GM19023 (cell line): ENCODE measurements around the gene AGBL1.
"Not testable (repeated sequence)": the region's sequence is repeated elsewhere in the genome, so short reads cannot be mapped to it uniquely, and the experiment has no call there.

Experiments
- ATAC-seq: cut with Tn5 transposase; IDR thresholded peaks from one replicate; pipeline ENCODE4 v1.9.1; 2021; ENCODE audit warnings: mild to moderate bottlenecking, moderate library complexity; ENCODE audit not compliant: unreplicated experiment

The AGBL1 gene

DNA sequence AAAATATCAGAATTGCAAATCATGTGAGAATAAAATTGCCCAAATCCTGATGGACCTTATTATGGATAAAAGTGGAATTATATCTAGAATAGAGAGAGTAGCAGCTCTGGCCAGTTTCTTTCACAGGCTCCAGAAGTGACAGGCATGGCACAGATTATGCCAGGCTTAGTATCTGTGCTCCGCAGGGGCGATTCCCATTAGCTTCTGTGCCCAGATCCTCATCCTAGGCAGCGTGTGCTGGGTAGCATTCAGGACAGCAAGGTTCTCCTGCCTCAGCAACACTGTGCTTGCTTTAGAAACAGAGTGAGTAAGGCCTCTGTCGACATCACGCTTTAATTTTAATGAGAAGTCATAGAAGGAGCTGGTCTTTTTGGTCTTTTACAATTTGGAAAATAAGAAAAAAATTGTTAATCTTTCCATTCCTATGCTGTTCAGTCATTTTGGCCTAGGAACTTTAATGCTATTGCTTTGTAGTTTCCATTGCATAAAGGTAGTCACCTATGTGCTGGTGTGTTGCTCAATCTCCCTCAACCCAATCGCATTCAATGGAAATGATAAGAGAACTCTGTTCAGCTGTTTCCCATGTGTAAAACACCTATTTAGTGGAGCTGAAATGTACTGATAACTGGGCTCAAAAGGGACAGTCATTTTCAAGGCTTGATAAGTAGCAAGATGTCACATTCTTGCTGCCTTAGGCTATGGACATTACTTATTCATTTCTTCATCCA is 770.1 kb downstream of the AGBL1 start:
- no peak for ATAC-seq

DNA sequence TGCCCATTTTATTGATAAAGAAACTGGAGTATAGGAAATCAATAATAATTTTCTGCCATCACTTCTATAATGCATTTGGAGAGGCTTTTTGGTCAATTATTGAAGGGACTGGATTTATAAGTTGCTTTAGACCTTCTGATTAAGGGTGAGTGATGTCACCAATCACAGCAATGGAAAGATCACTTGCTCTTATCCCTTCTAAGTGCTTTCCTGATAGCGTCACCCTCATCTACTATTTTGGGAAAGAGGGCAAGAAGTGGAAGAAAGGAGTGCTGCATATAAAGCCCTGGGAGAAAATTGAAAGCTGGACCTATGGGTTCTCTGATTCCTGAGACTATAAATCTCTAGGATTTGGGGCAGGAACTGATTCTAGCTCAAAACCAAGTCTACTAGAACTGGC is 771.3 kb downstream of the AGBL1 start:
- no peak for ATAC-seq

DNA sequence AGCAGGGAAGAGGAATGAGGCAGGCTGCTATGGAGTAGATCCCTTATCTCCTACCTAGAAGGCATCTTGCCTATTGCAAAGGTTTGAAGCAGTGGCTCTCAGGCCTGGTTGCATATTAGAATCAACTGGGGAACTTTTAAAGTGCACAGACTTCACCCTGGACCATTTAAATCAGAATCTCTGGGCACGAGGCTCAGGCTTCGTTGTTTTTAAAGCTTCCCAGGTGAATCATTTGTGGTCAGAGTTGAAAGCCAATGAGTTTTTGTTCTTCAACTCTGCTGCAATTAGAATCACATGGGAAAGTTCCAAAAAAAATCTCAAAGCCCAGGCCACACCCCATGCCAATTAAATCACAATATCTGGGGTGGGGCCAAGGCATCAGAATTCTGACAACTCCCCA is 773.1 kb downstream of the AGBL1 start:
- ATAC-seq = no peak

DNA sequence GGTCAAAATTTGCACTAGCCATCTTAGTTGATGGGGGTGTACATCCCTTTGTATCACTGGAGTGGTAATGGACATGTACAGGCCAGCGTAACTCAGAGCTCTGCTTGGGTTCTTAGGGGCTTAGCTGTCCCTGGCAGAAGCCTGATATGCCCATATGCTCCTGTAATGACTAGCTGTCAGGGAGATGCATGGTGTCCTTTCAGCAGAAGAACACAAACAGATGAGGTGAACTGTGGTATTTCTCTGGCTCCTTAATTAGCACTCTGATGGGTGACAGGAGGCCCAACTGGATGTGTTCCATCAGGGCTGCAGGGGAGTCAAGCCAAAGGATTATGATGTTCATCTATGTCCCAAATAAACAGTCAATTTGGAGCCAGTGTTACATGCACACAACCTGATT is 774.5 kb downstream of the AGBL1 start:
- ATAC-seq = no peak

DNA sequence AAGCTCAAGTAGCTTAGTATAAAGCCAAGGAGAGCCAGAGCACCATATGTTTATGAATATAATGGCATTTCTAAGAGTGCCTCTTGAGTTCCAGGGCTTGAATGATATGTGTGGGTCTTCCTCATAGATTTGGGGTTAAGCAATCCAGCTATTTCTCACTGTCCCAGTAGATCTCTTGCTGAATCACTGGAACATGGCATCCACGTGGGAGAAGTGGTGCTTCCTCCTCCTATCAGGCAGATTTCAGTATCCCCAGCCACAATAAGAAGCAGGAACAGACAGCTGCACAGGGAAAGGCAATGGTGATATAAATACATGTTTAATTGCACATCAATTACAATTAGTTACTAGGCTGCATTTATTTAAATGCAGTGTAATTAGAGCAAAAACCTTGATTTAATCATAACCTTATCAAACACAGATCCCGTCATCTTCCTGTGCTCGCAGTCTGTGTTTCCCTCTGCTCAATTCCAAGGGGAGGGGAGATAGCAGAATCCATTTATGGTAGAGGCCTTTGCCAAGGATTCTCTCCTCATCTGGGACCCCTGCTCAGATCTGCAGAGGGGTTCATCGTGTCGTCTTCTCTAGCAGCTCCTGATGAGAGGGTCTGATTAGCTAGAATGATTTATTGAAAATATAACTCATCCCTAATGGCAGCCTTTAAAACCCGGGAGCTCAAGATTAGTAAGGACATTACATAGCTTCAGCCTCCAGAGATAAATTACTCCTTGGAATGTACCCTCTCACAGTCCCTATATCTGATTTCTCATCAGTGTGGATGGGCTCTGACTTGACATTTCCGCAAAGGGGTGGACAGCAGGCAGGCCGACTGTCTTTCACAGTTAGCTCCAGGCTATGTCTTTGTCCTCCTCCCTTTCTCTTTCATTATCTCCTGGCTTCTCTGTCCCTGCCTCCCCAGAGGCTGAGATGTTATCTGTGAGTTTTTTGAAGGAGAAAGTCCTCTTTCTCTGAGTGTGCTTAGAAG is 775.9 kb downstream of the AGBL1 start:
- ATAC-seq = no peak

DNA sequence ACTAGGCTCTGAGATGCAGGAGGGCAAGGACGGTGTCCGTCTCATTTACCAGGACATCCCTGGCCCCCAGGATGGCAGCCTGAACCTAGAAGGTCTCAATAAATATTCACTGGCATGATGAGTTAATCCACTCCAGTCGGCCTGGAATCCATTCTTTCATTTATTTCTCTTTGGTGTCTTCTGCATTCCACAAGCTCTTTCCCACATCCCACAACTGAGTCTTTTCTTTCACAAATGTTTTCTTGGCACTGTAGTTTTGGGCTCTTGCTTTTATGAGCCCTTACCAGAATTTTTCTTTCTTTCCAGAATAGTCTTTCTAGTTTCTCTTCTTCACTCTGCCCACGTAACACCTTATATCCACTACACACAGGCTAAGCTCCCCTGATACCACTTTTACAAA is 778.0 kb downstream of the AGBL1 start:
- no peak for ATAC-seq

DNA sequence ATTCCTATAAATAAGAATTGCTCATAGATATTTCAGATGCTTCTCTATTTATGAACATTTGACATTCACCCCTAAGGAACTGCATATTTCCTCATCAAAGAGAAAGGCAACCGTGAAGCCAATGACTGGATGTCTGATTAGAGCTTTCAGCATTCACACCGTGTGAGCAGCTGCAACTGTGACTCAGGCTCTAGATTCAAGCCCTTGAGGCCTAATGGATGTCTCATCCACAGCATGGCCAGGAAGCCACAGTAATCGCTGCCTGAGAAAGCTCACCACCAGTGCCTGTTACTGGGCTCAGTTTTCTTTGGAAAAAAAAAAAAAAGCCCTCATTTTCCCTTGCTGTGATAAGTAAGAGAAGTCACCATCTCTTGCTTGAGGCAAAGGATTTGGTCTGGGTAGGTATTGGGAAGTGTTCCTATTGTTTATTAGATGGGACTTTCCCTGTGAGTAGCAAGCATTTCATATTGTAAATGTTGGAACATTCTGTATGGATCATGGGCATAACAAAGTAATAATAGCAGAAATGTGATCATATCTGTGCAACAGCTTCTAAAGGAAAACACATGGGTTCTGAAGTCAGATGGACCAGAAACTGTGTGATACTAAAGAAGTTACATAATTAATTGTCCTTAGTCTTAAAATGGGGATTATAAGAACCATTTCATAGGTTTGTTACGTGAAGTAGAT is 783.7 kb downstream of the AGBL1 start:
- no peak for ATAC-seq

DNA sequence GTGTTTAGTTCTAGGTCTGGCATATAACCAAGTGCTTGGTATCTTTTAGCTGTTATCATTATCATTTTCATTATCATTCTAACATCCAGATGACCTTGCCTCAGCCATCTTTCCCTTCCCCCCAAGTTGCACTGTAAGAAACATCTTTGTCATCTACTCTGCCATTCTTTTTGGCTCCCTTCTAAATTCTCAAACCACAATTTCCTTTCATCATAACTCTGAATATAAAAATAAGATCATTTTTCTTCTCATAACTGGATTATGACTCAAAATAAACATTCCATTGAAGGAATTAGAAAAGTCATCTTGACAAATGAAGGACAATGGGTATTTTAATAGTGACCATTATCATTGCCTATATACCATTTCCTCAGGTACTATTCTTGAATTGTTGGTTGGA is 786.2 kb downstream of the AGBL1 start:
- ATAC-seq = no peak

DNA sequence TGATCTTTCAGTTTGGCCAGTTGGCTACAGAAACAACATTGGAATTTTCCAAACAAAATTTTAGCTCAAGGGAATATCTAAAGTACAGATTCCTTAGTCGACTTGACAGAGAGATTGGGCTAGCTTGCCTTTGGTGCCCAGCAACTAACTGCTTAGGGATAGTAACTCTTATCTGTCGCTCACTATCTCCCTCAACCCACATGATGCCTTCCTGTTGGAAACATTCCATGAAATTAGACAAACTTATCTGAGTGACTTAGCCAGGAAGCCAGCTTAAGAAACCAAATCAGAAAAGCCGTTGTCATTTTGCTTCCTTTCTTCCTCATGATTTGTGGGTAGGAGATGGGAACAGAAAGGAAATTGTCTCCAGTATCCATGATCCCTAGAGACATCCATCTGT is 791.2 kb downstream of the AGBL1 start:
- ATAC-seq = no peak

DNA sequence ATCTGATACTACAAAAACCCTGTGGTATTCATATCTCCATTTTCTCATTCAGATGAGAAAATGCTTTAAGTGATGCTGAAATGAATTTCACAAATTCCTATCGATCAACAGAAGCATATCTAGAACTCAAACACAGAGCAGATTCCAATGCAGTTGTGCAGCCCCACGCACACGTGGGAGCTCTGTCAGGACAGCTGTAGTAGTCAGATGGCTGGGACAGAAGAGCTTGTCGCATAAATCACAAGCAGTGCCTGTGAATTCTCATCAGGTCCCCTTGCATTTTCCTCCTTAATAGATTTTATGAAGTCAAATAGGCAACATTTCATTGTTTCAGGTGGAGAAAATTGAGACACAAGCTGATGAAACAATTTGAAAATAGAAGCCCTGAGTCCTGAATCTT is 792.3 kb downstream of the AGBL1 start:
- ATAC-seq = no peak

DNA sequence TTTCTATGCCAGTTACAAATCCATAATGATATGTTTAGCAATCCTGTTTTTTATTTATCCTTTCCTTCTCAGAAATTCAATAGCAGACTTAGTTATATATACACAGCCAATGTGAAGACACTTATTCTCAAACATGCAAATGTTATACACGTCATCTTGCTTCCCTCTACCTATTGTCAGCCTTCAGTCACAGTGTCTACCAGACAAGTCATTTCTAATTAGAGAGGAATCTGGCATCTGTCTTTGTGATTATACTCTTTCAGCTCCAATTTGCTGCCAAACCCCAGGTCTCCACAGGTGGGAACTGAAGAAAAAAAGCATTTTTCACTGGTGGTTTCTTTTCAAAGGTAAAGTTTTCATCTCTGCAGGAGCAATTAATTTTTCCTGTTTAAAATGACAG is 793.1 kb downstream of the AGBL1 start:
- ATAC-seq = no peak

DNA sequence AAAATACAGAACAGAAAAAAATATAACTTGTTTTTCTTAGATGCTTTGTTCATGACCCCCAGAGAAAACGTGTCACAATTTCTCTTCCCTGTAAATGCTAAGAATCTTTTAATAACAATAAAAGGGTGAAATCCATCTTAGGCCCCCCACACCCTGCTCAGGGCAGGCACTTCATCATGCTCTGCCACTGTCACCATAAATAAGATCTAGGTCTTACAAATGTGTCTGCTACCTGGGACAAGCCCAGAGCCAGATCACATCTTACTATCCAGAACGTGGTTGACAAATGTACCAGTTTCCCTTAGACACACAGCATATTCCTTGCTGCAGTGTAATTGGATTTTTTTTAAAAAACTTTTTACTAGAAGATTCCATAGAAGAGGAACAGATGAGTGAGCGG is 795.4 kb downstream of the AGBL1 start:
- no peak for ATAC-seq

DNA sequence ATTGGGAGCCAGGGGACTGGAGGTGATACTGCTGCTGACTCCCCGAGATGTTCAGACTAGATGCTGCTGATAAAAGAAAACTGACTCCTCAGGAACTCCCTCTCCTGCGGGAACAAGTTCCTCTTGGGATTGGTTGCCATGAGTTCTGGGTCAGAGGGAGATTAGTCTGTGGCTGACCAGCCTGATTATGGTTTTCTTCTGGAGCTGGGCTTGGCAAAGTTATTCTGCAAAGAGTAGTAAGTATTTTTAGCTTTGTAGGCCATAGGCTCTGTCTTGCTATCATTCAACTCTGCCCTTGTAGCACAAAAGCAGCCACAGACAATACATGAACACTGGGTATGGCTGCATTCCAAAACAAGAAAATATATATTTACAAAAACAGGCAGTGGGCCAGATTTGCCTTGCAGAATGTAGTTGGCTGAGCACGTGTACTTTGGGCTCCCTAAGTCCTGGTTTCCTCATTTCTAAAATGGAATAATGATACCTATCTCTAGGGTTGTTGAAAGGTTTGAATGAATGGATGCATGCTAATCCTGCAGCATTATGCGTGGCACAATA is 796.8 kb downstream of the AGBL1 start:
- ATAC-seq = no peak

DNA sequence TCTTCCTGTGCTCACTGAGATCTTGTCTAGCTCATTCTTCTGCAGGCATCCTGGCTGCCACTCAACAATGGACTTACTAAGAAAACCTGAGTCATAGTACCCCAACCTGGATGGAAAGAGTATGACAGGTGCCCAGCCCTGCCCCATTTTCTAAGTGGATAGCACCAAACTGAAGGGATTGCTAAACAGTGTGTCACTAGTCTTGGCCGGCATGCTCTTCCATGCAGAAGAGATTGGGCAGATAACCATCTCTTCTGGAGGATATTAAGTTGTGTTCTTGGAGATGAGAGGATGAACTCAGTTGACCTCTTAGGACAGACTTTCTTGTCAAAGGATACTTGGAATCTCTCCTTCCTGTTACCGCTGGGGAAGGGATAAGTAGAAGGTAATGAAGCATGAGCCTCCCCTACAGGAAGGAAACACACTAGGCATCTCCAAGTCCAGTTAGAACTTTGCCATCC is 797.5 kb downstream of the AGBL1 start:
- ATAC-seq = no peak

DNA sequence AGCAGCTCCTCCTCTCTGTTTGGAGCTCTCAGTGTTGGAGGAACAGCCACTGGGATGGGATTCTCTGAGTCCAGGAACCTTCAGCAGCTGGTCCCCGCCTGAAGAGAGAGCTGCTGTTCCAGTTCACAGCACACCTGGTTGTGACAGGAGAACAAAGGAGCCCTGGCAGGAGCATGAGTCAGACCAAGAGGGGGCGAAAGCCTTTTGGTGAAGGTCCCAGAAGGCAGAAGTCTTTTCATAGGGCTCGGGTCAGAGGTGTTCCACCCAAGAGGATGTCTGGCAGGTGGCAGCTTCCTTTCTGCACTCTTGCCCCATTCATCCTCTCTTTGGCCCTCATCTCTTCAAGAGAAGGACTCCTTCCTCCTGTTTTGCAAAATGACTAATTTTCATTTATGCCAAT is 799.2 kb downstream of the AGBL1 start:
- ATAC-seq = not testable (repeated sequence)

DNA sequence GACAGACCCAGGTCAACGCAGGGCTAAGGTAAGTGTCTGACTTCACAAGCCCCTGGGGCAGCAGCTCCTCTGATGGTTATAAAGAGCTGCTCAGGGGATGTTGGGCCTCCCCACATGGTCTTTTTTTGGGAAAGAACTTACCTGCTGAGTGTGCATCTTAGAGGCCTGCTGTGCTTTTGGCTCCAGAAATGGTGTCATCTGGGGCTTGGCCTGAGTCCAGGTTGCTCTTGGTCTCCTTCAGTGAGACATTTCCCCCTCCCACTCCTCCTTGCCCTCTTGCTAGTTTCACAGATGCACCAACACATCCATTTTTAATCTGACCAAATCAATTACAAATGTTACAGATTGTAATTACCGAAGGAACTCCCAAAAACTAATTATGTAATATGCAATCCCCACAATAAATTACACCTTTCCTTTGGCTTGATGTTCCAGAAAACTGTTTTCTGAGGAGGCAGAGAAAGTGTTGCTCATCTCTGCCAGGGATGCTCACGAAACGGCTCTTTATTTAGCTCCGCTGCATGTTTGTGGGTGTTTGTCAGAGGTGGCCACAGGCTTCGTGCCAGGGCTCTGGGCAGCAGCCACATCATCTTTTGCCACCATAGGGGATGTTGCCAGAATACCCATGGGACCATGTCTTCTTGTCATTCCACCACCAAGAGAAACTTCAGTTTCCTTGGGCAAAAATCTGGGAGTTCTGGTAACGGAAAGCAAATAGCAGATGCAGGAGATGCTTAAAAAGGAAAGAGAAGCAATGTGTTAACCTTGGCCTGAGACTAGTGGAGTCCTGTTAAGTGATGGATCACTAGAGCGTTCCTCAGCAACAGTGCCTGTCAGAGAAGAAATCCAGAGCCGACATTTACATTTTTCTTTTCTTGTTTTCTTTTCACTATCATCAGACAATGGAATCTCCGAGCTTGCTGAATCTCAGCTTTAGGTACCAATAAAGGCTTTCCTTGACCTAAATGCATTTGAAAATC is 799.9 kb downstream of the AGBL1 start:
- ATAC-seq = no peak

DNA sequence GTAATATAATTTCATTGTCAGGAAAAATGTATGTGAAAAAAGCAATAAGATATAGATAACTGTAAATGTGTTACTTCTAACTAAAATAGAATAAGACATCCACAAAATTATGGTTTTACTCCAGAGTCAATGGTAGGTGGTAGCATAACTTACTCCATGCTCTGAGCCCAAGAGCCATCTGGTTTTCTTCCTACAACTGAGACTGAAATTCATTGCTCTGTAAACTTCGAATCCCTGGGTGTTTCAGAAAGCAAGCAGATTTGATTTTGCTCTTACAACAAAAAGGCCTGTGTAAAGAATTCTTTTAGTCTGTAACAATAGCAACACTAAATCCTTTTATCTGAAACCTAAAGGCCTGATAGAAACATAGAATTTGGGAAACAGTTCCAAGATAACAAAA is 805.9 kb downstream of the AGBL1 start:
- no peak for ATAC-seq

DNA sequence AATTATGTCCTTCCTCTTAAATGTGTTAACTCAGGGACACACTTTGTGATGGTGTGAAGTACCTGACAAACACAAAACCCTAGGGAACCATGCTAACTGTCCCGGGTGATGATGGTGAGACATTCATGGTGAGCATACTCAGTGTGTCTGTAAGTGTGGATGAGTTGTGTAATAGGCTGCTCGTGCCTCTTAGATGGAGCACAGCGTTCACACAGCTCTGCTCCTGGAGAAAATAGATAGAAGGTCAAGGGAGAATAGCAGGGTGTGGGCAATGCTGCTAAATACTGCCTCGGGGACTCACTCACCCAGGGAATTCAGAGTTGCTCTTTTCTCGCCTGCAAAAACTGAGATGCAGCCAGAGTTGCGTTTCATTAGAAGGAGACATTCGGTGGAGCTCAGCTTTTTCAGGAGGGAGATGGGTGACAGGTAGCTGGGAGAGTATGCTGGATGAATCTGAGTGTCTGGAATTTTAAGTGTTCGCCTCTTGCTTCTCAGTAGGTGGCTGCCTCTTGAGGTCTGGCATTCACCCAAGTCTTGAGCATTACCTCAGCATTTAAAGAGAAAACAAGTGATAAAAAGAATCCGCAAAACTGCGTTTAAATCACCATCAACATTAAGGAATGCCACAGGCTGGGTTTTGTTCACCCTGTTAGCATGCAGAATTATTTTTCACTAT is 813.2 kb downstream of the AGBL1 start:
- ATAC-seq = no peak

DNA sequence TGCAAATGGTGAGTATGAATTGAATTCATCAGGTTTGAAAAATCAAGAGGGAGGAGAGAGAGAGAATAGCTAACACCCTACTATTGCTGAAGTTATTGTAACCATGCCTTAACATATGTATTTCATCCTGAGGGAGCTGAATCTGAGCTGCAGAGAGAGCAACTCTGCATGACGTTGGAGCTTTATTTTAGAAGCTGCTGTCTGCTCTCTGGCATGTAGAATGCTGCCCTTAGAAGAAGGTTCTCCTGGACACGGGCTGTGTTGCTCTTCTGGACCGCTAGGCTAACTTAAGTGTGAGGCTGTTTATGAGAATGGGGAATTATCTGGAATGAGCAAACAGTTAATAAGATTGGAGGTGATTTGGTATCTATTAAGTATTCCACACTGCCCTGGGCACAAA is 814.6 kb downstream of the AGBL1 start:
- no peak for ATAC-seq
